HAP-1 (cell line): ENCODE measurements around the gene SECISBP2L.

ENCODE experiments used
- DNase-seq, 2 experiments: peaks; one replicate each; pipeline ENCODE4 v3.0.0-alpha.2; 2016 to 2020; ENCODE audit warnings: low spot score in 2 of 2
- H3K27me3 ChIP-seq: fragments of 250-450 bp; sonication (Bioruptor Pico); 2 replicates; pipeline ENCODE4 v1.5.1; 2020; ENCODE audit warnings: low read depth, mild to moderate bottlenecking, moderate library complexity
- H3K36me3 ChIP-seq: fragments of 250-450 bp; sonication (Bioruptor Pico); replicated peaks from 2 replicates; pipeline ENCODE4 v1.5.1; 2020; ENCODE audit warnings: mild to moderate bottlenecking
- H3K4me1 ChIP-seq: fragments of 250-450 bp; sonication (Bioruptor Pico); 2 replicates; pipeline ENCODE4 v1.5.1; 2020; ENCODE audit warnings: mild to moderate bottlenecking
- H3K4me3 ChIP-seq: fragments of 250-450 bp; sonication (Bioruptor Pico); 2 replicates; pipeline ENCODE4 v1.5.1; 2020; ENCODE audit warnings: mild to moderate bottlenecking, moderate library complexity
- H3K9me3 ChIP-seq: fragments of 250-450 bp; sonication (Bioruptor Pico); 2 replicates; pipeline ENCODE4 v1.5.1; 2020; ENCODE audit warnings: mild to moderate bottlenecking, moderate library complexity
- in situ Hi-C: fragments of 300-500 bp; cut with MboI; formaldehyde crosslinking; loops from 3 replicates; pipeline ENCODE4 v1.14.3; 2020; ENCODE audit warnings: low sequenced_read_pairs, inconsistent platforms, mixed read lengths

Gene SECISBP2L, protein sequence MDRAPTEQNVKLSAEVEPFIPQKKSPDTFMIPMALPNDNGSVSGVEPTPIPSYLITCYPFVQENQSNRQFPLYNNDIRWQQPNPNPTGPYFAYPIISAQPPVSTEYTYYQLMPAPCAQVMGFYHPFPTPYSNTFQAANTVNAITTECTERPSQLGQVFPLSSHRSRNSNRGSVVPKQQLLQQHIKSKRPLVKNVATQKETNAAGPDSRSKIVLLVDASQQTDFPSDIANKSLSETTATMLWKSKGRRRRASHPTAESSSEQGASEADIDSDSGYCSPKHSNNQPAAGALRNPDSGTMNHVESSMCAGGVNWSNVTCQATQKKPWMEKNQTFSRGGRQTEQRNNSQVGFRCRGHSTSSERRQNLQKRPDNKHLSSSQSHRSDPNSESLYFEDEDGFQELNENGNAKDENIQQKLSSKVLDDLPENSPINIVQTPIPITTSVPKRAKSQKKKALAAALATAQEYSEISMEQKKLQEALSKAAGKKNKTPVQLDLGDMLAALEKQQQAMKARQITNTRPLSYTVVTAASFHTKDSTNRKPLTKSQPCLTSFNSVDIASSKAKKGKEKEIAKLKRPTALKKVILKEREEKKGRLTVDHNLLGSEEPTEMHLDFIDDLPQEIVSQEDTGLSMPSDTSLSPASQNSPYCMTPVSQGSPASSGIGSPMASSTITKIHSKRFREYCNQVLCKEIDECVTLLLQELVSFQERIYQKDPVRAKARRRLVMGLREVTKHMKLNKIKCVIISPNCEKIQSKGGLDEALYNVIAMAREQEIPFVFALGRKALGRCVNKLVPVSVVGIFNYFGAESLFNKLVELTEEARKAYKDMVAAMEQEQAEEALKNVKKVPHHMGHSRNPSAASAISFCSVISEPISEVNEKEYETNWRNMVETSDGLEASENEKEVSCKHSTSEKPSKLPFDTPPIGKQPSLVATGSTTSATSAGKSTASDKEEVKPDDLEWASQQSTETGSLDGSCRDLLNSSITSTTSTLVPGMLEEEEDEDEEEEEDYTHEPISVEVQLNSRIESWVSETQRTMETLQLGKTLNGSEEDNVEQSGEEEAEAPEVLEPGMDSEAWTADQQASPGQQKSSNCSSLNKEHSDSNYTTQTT

DNA sequence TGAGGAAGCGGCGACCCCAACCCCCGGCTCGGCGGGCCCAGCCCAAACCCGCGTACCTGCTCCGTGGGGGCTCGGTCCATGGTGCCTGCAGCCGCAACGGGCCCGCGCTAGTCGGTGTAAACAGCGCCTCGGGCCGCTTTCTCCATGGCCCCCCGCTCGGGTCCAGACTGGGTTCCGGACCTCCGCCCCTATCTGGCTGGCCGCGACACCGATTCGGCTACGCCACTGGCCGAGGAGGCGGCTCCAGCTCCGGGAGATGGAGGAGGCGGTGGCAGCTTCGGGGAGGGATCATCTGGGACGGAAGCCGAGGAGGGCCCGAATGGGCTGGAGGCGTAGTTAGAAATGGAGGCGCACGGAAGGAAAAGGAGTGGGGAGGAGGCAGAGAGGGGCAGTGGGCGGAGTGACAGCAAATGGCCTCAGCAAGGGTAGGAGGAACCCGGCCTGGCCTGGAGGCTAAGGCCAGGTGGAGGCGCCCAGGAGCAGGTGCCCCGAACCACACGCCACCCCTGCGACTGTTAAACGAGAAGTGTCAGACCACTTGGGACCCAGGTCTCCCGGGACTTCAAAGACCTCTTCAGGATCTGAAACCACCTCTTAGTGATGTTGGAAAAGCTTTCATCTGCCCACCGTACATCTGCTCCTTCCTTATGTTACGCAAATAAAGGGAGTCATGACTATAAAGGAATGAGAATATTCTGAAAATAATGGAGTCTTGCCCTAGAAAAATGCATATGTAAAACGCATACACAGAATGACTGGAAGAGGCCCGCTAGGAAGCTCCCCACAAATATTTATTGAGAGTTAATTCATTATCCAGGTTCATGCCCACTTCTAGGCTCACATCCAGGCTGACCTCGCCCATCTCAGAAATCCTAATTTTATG, at the start of gene SECISBP2L:
SECISBP2L (minus strand) TSS at position 227 of the 883 bp plus-strand sequence; CDS start at position 80, 147 bp downstream.
- DNase-seq, result peak; percentile 92 to 96
- in situ Hi-C loops, result no loop called here
- Histone ChIP-seq H3K36me3 (no peaks in the 10 kb centered on the region), H3K9me3 (no peaks in the 10 kb centered on the region; the same call in 1 of the 2 replicates), H3K4me3 (peak within 1 kb of the TSS; percentile 89), H3K4me1 (peaks cover 17% of the 10 kb centered on the region), H3K27me3 (no peaks in the 10 kb centered on the region)

- Histone ChIP-seq H3K4me1 (no peaks in the 10 kb centered on the region), H3K27me3 (no peaks in the 10 kb centered on the region), H3K36me3 (no peaks in the 10 kb centered on the region), H3K9me3 (no peaks in the 10 kb centered on the region), H3K4me3 (no peak overlapping the region)
- DNase-seq, result no peak
- in situ Hi-C loops, result no loop called here
Measured at GRCh38 chr15:49094923-49095322, 48.7 kb upstream of the SECISBP2L start.

GRCh38 chr15:49093252-49094105, 47.2 kb upstream of the SECISBP2L start:
- in situ Hi-C loops, result no loop called here
- Histone ChIP-seq H3K36me3 (no peaks in the 10 kb centered on the region), H3K27me3 (no peaks in the 10 kb centered on the region), H3K4me1 (no peaks in the 10 kb centered on the region), H3K9me3 (no peaks in the 10 kb centered on the region), H3K4me3 (no peak overlapping the region)
- DNase-seq, result no peak

DNA sequence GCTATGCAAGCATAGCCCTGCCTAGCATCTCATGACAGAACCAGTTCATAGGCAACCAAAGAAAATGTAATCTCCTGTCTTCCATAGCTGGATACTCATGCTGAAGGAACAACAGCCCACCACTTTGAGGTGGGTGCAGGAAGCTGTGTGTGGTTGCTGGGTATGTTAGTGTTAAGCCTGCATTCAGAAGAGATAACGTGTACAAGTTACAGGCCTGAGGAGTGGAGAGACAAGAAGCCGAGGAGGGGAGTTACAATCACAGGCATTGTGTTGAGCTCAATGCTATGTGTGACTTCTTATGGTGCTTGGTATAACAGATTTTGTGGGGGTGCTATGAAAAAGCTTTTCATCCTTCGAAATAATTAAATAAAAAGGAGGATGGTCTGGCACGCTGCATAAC, 42.8 kb upstream of the SECISBP2L start:
- Histone ChIP-seq H3K9me3 (no peaks in the 10 kb centered on the region), H3K4me1 (no peaks in the 10 kb centered on the region), H3K36me3 (no peaks in the 10 kb centered on the region), H3K4me3 (no peak overlapping the region), H3K27me3 (no peaks in the 10 kb centered on the region)
- in situ Hi-C loops, result no loop called here
- DNase-seq, result no peak

- H3K27me3 ChIP-seq, result no peaks in the 10 kb centered on the region
- H3K36me3 ChIP-seq, result no peaks in the 10 kb centered on the region
- H3K4me1 ChIP-seq, result no peaks in the 10 kb centered on the region
- H3K9me3 ChIP-seq, result no peaks in the 10 kb centered on the region
- no peak for DNase-seq
- H3K4me3 ChIP-seq, result no peak overlapping the region
- in situ Hi-C loops, result no loop called here
Measured at GRCh38 chr15:49085696-49086459, 39.6 kb upstream of the SECISBP2L start.

DNA sequence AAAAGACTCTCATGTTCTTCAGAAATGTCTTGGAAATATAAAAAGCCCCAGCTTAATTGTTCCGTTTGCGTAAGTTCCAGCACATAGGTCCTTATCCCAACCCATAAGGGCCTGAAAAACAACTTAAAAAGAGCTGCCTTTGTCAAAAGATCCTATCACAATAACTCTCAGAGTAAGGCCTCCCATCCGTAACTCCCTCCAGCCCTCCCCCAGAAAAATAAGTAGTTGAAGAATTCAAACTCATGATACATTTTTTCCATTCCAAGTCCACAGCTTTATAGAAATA, 38.0 kb upstream of the SECISBP2L start:
- Histone ChIP-seq H3K36me3 (no peaks in the 10 kb centered on the region), H3K4me1 (no peaks in the 10 kb centered on the region), H3K27me3 (no peaks in the 10 kb centered on the region), H3K4me3 (no peak overlapping the region), H3K9me3 (no peaks in the 10 kb centered on the region)
- no peak for DNase-seq
- in situ Hi-C loops, result no loop called here

DNA sequence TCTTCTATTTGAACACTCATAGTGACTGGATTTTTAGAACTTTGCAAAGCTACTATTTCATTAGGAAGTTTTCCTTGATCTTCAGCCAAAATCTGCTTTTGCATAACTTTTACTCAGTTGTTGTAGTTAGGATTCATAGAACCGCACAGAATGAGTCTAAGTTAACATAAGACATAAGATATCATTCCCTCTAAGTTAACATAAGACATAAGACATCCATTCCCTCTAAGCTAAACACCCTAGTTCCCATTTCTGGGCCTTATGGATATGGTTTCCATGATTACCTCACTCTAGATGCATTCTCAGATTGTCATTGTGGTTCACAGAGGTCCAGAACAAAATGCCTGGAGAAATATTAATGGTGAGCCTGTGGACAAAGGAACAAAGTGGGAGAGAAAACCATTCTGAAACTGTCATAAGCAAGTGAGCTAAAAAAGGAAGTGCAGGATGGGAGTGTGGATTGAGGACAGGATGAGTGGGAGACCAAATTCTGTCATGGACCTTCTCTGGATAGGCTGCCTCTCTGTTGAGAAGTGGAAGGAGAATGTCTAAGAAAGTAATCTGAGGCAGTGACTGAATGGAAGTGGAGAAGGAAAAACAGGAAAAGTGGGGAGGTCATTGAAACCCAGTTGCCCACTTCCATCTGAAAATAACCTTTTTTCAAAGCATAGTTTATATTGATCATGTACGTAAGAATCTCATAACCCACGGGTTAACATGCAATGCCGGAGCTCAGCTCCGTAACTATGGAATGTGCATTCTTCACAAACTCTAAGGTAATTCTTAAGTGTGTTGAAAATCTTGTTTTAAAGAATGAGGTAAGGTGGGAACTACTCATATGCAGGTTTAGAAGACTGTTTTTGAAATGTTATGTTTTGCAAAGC, 37.4 kb upstream of the SECISBP2L start:
- H3K4me3 ChIP-seq, result no peak overlapping the region
- H3K36me3 ChIP-seq, result no peaks in the 10 kb centered on the region
- H3K4me1 ChIP-seq, result no peaks in the 10 kb centered on the region
- no peaks in the 10 kb centered on the region for H3K9me3 ChIP-seq
- H3K27me3 ChIP-seq, result no peaks in the 10 kb centered on the region
- in situ Hi-C loops, result no loop called here
- DNase-seq, result no peak

DNA sequence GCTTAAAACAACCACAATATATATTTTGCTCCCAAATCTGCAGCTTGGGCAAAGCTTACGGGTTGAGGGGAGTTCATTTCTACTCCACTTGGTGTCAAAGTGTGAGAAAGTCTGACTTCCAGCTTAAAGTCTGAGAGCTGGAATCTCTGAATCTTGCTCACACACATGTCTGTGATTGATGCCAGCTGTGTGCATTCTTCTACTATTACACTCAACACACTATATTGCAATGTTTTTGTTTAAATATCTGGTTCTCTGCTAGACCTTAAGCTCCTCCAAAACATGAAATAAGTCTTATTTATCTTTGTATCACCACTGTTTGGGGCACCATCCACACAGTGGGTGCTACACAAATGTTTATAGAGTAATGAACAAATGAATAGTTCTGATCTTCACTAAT, 36.7 kb upstream of the SECISBP2L start:
- H3K36me3 ChIP-seq, result no peaks in the 10 kb centered on the region
- no peak overlapping the region for H3K4me3 ChIP-seq
- in situ Hi-C loops, result no loop called here
- H3K9me3 ChIP-seq, result no peaks in the 10 kb centered on the region
- no peak for DNase-seq
- H3K4me1 ChIP-seq, result no peaks in the 10 kb centered on the region
- no peaks in the 10 kb centered on the region for H3K27me3 ChIP-seq

DNA sequence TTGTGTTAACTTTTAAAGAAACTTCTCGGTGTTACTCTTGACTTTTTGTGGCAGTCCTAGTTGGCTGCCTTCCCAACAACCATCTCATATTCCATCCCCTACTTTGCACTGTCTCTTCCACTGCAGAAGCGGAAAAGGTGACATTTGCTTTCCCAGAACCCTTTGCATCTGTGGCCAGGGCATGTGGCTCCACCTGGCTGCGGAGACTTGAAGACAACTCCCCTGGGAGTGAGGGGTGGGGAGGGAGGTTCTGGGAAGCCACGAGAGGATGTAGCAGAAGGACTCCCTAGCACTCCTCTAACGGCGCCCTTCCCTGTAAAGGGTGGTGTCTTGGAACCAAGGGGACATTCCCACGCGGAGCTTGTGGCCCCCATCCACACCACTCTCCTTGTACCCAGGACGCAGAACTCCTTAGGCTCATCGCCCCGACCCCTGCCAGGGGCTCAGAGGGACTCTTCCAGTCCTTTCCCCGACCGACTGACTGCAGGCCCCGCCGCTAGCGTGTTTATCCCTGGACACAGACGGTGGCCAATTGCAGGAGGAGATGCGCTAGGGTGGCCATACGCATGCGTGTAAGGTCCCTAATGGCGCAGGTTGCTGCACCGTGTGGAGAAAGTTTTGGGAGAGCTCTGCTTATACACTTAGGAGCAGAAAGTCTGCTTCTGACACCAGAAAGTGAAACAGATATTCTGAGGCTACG, 33.2 kb upstream of the SECISBP2L start:
- Histone ChIP-seq H3K36me3 (no peaks in the 10 kb centered on the region), H3K4me3 (no peak overlapping the region), H3K27me3 (no peaks in the 10 kb centered on the region), H3K4me1 (no peaks in the 10 kb centered on the region), H3K9me3 (no peaks in the 10 kb centered on the region)
- in situ Hi-C loops, result no loop called here
- no peak for DNase-seq

GRCh38 chr15:49075881-49076280, 29.6 kb upstream of the SECISBP2L start:
- Histone ChIP-seq H3K4me1 (no peaks in the 10 kb centered on the region), H3K9me3 (no peaks in the 10 kb centered on the region), H3K27me3 (peaks cover 2% of the 10 kb centered on the region), H3K4me3 (no peak overlapping the region), H3K36me3 (no peaks in the 10 kb centered on the region)
- in situ Hi-C loops, result no loop called here
- no peak for DNase-seq
